ENCODE results near the gene ZNF587.
A peak's percentile ranks its signal among the peaks of the same experiment; 100 is the strongest.
"Not testable (repeated sequence)": the region's sequence is repeated elsewhere in the genome, so short reads cannot be mapped to it uniquely, and the experiment has no call there.

ZNF587 gene

DNA sequence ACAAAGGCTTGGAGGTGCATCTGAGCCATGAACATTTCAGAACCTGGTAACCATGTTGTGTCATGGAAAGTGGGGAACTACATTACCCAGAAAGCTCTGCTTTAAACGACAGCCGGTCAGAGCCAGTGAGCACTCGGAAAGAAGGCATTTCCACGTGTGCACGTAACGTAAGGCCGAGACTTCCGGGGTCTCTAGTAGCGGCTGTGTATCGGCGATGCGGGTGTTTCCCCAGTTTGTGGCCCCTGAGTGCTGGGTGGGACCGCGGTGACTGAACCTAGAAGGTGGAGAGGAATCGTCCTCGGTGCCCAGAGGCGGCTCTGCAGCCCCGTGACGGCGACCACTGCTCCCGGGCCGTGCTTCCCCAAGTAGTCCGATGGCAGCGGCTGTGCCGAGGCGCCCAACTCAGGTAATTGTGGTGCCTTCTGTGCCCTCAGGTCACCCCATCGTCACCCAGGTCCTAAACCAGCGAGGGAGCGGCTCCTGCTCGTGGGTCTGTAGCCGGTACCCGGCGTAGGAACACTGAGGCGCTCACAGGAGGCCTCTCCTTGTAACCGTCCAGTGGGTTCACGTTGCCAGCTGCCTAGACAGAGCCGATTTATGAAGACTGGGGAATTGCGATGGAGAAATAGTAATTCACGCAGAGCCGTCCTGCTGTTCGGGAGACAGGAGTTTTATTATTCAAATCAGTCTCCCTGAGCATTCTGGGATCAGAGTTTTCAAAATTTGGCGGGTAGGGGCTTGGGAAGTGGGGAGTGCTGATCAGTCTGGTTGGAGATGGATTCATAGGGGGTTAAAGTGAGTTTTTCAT lies at the start of gene ZNF587:
ZNF587 (plus strand) TSS at position 194 of the 808 bp plus-strand sequence; CDS start at position 374, 180 bp downstream.
- Histone ChIP-seq H3K27ac (ENCODE audit: low read depth, low read length) (peak within 1 kb of the TSS; percentile 70), H3K4me1 (ENCODE audit: control insufficient read depth in 1 of 2, insufficient read depth in 2 of 2, low read length in 2 of 2) (peaks cover 9 to 16% of the 10 kb centered on the region in 2 donors), H3K9ac (ENCODE audit: low read depth in 1 of 2, low read length in 2 of 2) (peak within 1 kb of the TSS; percentile 77 to 94), H3K36me3 (ENCODE audit: control insufficient read depth in 1 of 2, insufficient read depth in 2 of 2, low read length in 2 of 2) (peaks cover 3 to 27% of the 10 kb centered on the region in 2 donors), H3K4me3 (ENCODE audit: low read depth in 1 of 2, low read length in 2 of 2) (peak within 1 kb of the TSS; percentile 93 to 95)
- H3K9me3 ChIP-seq (ENCODE audit: control insufficient read depth in 1 of 2, low read length in 2 of 2); H3K27me3 ChIP-seq (ENCODE audit: control insufficient read depth in 1 of 2, insufficient read depth in 2 of 2, low read length in 2 of 2): not testable (repeated sequence)

DNA sequence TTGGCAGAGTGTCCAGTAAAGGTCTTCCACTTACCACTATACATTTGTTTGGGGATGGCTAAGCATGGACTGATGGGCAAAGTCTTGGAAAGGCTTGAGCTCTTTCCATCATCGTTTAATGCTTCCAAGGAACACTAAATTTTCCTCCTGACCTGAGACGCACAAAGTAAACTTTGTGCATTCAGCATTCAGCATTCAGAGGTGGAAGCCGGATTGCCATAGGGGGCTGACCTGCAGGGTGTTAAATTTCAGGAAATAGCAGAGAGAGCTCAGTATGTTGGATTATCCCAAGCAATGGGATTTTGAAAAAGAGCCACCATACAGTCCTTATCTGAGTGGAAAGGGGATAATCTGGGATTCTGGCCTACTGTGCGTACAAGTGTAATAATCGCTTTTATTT lies 49.0 kb upstream of the ZNF587 start:
- peaks cover 5 to 10% of the 10 kb centered on the region in 2 donors for H3K36me3 ChIP-seq (ENCODE audit: control insufficient read depth in 1 of 2, insufficient read depth in 2 of 2, low read length in 2 of 2)
- H3K27ac ChIP-seq (ENCODE audit: low read depth, low read length): no peak overlapping the region
- H3K9ac ChIP-seq (ENCODE audit: low read depth in 1 of 2, low read length in 2 of 2): no peak overlapping the region
- H3K4me3 ChIP-seq (ENCODE audit: low read depth in 1 of 2, low read length in 2 of 2): no peak overlapping the region
- H3K27me3 ChIP-seq (ENCODE audit: control insufficient read depth in 1 of 2, insufficient read depth in 2 of 2, low read length in 2 of 2): no peaks in the 10 kb centered on the region
- peaks cover 12 to 14% of the 10 kb centered on the region in 2 donors for H3K4me1 ChIP-seq (ENCODE audit: control insufficient read depth in 1 of 2, insufficient read depth in 2 of 2, low read length in 2 of 2)
- H3K9me3 ChIP-seq (ENCODE audit: control insufficient read depth in 1 of 2, low read length in 2 of 2): no peaks in the 10 kb centered on the region

DNA sequence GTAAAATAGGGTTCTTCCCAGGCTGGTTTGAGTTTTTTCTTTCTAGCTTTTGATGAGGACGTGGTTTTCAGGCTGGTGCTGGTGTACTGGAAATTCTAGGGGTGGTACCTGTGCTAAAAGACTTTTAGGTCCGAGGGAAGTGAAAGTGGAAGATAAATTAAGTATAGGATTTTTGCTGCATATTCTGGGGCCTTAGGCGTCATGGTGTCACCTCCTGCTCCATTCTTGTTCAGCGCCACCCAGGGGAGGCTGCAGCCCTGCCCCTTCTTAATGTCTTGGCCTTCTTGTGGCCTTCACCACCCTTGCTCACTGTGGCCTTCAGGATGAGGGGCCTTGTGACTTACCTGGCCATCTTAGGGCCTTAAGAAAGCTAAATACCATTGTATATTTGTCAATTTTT lies 47.4 kb upstream of the ZNF587 start:
- Histone ChIP-seq H3K27me3 (ENCODE audit: control insufficient read depth in 1 of 2, insufficient read depth in 2 of 2, low read length in 2 of 2) (no peaks in the 10 kb centered on the region), H3K36me3 (ENCODE audit: control insufficient read depth in 1 of 2, insufficient read depth in 2 of 2, low read length in 2 of 2) (no peaks in the 10 kb centered on the region), H3K4me1 (ENCODE audit: control insufficient read depth in 1 of 2, insufficient read depth in 2 of 2, low read length in 2 of 2) (peaks cover 13 to 14% of the 10 kb centered on the region in 2 donors), H3K9me3 (ENCODE audit: control insufficient read depth in 1 of 2, low read length in 2 of 2) (no peaks in the 10 kb centered on the region), H3K4me3 (ENCODE audit: low read depth in 1 of 2, low read length in 2 of 2) (no peak overlapping the region), H3K27ac (ENCODE audit: low read depth, low read length) (no peak overlapping the region), H3K9ac (ENCODE audit: low read depth in 1 of 2, low read length in 2 of 2) (no peak overlapping the region)

DNA sequence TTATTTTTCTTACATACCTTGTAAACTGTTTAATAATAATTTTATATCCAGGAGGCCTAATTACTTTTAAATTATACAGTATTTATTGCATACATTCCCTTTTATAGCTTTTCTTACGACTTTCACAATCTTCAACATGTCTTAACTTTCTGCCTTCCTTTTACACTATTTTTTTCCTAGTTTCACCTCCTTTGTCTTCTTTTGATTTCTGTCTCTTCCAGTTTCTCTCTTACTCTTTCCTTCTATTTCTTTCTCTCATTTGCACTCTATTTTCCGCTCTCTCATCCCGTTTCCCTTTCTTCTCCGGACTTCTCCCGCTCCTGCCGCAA lies 46.4 kb upstream of the ZNF587 start:
- H3K27me3 ChIP-seq (ENCODE audit: control insufficient read depth in 1 of 2, insufficient read depth in 2 of 2, low read length in 2 of 2): no peaks in the 10 kb centered on the region
- H3K36me3 ChIP-seq (ENCODE audit: control insufficient read depth in 1 of 2, insufficient read depth in 2 of 2, low read length in 2 of 2): peaks cover 0 to 8% of the 10 kb centered on the region in 2 donors
- H3K9ac ChIP-seq (ENCODE audit: low read depth in 1 of 2, low read length in 2 of 2): peak overlapping the region; percentile 65 to 77
- peak overlapping the region; percentile 68 to 80 for H3K4me3 ChIP-seq (ENCODE audit: low read depth in 1 of 2, low read length in 2 of 2)
- H3K9me3 ChIP-seq (ENCODE audit: control insufficient read depth in 1 of 2, low read length in 2 of 2): no peaks in the 10 kb centered on the region
- H3K27ac ChIP-seq (ENCODE audit: low read depth, low read length): no peak overlapping the region
- H3K4me1 ChIP-seq (ENCODE audit: control insufficient read depth in 1 of 2, insufficient read depth in 2 of 2, low read length in 2 of 2): peaks cover 13 to 14% of the 10 kb centered on the region in 2 donors

DNA sequence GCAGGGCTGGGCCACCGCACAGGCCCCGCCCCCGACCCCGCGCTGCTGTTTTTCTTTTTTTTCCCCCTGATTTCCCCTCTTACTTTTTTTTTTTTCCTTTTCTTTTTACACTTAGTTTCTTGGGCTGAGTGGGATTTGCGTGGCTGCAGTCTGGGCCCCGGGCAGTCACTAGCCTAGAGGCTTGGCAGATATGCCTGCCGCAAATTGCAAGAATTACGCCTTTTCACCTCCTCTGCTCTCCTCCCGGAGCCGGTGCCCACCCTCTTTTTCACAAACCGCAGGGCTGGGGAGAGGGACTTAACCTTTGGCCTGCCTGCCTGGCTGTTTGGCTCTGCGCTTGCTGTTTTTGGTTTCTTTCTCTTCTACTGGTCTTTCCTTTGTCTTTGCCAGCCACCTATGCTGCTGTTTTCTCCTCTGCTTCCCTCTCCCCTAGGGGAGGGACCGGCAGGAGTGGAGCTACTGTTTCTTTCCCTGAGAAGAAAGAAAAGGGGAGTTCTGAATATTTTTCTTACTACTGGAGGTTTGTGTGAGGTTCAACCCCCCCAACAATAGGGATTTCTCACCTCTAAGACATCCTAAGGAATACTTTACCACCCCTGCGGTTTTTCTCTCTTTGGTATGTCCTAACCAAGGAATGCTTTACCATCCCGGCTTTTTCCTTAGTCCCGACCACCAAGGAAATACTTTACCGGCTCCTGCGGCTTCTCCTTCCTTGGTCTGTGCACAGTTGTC lies 45.9 kb upstream of the ZNF587 start:
- H3K4me1 ChIP-seq (ENCODE audit: control insufficient read depth in 1 of 2, insufficient read depth in 2 of 2, low read length in 2 of 2): peaks cover 13 to 14% of the 10 kb centered on the region in 2 donors
- no peaks in the 10 kb centered on the region for H3K9me3 ChIP-seq (ENCODE audit: control insufficient read depth in 1 of 2, low read length in 2 of 2)
- no peaks in the 10 kb centered on the region for H3K27me3 ChIP-seq (ENCODE audit: control insufficient read depth in 1 of 2, insufficient read depth in 2 of 2, low read length in 2 of 2)
- peak overlapping the region; percentile 68 to 80 for H3K4me3 ChIP-seq (ENCODE audit: low read depth in 1 of 2, low read length in 2 of 2)
- H3K27ac ChIP-seq (ENCODE audit: low read depth, low read length): peak overlapping the region; percentile 34
- H3K9ac ChIP-seq (ENCODE audit: low read depth in 1 of 2, low read length in 2 of 2): peak overlapping the region; percentile 65 to 77
- H3K36me3 ChIP-seq (ENCODE audit: control insufficient read depth in 1 of 2, insufficient read depth in 2 of 2, low read length in 2 of 2): peaks cover 0 to 12% of the 10 kb centered on the region in 2 donors

DNA sequence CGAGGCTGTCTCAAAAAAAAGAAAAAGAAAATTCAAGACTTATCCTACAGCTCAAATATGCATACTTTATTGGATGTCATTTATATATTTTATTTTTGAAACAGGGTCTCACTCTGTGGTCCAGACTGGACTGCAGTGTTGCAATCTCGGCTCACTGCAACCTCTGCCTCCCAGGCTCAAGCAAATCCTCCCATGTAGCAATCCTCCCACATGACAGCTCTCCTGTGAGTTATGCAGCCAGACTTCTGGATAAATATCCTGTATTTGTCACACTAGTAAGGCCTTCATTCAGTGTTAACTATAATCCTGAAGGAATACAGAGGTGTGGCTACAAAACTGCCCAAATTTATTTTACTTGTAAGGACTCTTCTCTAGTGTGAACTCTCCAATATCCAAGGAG lies 42.1 kb upstream of the ZNF587 start:
- no peak overlapping the region for H3K4me3 ChIP-seq (ENCODE audit: low read depth in 1 of 2, low read length in 2 of 2)
- H3K27me3 ChIP-seq (ENCODE audit: control insufficient read depth in 1 of 2, insufficient read depth in 2 of 2, low read length in 2 of 2): no peaks in the 10 kb centered on the region
- no peaks in the 10 kb centered on the region for H3K9me3 ChIP-seq (ENCODE audit: control insufficient read depth in 1 of 2, low read length in 2 of 2)
- H3K9ac ChIP-seq (ENCODE audit: low read depth in 1 of 2, low read length in 2 of 2): no peak overlapping the region
- peaks cover 8 to 36% of the 10 kb centered on the region in 2 donors for H3K36me3 ChIP-seq (ENCODE audit: control insufficient read depth in 1 of 2, insufficient read depth in 2 of 2, low read length in 2 of 2)
- H3K4me1 ChIP-seq (ENCODE audit: control insufficient read depth in 1 of 2, insufficient read depth in 2 of 2, low read length in 2 of 2): peaks cover 9 to 22% of the 10 kb centered on the region in 2 donors
- H3K27ac ChIP-seq (ENCODE audit: low read depth, low read length): no peak overlapping the region

DNA sequence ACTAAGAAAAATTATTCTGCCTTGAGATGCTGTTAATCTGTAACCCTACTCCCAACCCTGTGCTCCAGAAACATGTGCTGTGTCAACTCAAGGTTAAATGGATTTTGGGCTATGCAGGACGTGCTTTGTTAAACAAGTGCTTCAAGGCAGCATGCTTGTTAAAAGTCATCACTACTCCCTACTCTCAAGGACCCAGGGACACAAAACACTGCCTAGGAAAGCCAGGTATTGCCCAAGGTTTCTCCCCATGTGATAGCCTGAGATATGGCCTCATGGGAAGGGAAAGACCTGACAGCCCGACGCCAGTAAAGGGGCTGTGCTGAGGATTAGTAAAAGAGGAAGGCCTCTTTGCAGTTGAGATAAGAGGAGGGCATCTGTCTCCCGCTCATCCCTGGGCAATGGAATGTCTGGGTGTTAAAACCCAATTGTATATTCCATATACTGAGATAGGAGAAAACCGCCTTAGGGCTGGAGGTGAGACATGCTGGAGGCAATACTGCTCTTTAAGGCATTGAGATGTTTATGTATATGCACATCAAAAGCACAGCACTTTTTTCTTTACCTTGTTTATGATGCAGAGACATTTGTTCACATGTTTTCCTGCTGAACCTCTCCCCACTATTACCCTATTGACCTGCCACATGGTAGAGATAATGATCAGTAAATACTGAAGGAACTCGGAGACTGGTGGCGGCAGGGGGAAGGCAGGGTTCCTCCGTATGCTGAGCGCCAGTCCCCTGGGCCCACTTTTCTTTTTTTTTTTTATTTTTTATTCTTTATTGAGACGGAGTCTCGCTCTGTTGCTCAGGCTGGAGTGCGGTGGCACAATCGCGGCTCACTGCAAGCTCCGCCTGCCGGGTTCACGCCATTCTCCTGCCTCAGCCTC lies 39.0 kb upstream of the ZNF587 start:
- not testable (repeated sequence) for H3K27ac ChIP-seq (ENCODE audit: low read depth, low read length)
- H3K36me3 ChIP-seq (ENCODE audit: control insufficient read depth in 1 of 2, insufficient read depth in 2 of 2, low read length in 2 of 2): peaks cover 8 to 41% of the 10 kb centered on the region in 2 donors

DNA sequence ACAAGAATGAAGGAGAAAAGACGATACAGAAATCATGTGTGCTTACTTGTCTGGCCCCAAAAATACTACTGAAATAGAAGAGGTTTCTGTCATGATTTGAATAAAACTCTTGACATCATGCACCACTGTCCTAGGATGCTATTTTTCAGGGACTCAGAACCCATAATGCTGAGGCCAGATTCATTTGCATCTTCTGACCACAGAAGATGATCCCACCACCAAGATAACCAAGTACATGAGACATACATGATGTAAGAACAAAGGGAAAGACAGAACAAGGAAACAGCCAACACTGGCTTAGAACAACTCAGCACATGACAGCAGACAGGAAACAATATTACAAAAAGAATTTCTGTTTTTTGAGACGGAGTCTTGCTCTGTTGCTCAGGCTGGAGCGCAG lies 37.4 kb upstream of the ZNF587 start:
- no peaks in the 10 kb centered on the region for H3K9me3 ChIP-seq (ENCODE audit: control insufficient read depth in 1 of 2, low read length in 2 of 2)
- H3K9ac ChIP-seq (ENCODE audit: low read depth in 1 of 2, low read length in 2 of 2): peak overlapping the region in 1 of 2 donors; percentile 9
- no peaks in the 10 kb centered on the region for H3K27me3 ChIP-seq (ENCODE audit: control insufficient read depth in 1 of 2, insufficient read depth in 2 of 2, low read length in 2 of 2)
- peak overlapping the region in 1 of 2 donors; percentile 100 for H3K4me3 ChIP-seq (ENCODE audit: low read depth in 1 of 2, low read length in 2 of 2)
- peaks cover 8 to 41% of the 10 kb centered on the region in 2 donors for H3K36me3 ChIP-seq (ENCODE audit: control insufficient read depth in 1 of 2, insufficient read depth in 2 of 2, low read length in 2 of 2)
- peaks cover 10 to 46% of the 10 kb centered on the region in 2 donors for H3K4me1 ChIP-seq (ENCODE audit: control insufficient read depth in 1 of 2, insufficient read depth in 2 of 2, low read length in 2 of 2)
- no peak overlapping the region for H3K27ac ChIP-seq (ENCODE audit: low read depth, low read length)

More for the DNA sequence above, 39.0 kb upstream of the ZNF587 start:
- H3K27me3 ChIP-seq (ENCODE audit: control insufficient read depth in 1 of 2, insufficient read depth in 2 of 2, low read length in 2 of 2); H3K9me3 ChIP-seq (ENCODE audit: control insufficient read depth in 1 of 2, low read length in 2 of 2); H3K9ac ChIP-seq (ENCODE audit: low read depth in 1 of 2, low read length in 2 of 2); H3K4me3 ChIP-seq (ENCODE audit: low read depth in 1 of 2, low read length in 2 of 2): not testable (repeated sequence)
- H3K4me1 ChIP-seq (ENCODE audit: control insufficient read depth in 1 of 2, insufficient read depth in 2 of 2, low read length in 2 of 2): peaks cover 12 to 45% of the 10 kb centered on the region in 2 donors

DNA sequence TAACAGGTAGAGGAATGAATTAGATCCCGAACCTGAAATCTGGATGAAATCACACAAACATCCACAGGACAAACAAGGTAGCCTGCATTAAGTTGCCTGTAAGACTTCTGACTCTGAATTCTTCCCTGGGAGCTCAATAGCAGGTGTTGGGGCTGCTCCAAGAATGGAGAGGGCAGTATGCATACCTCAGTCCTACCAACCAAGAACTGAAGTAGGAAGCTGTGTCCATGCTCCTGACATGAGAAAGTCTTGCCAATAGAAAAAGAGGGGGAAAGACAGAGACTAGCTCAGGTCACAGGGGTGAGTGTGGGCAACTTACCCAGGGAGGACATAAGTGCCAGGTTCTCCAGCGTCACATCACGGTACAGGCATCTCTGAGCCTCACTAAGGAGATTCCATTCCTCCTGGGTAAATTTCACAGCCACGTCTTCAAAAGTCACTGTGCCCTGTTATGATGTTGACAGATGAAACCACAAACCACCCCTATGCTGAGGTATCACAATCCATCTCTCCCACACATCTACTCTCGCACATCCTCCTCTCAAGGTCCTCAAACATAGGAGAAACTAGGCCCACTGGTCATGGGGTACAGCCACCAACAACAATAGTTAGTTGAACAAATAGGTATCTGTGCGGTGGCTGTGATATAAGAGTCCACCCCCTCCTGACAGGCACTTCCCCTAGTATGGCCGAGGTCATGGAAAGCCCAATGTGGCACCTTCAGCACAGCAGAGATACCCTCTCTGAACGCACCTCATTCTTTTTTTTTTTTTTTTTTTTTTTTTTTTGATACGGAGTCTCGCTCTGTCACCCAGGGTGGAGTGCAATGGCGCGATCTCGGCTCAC lies 36.5 kb upstream of the ZNF587 start:
- Histone ChIP-seq H3K9ac (ENCODE audit: low read depth in 1 of 2, low read length in 2 of 2) (peak overlapping the region; percentile 9 to 87), H3K4me3 (ENCODE audit: low read depth in 1 of 2, low read length in 2 of 2) (peak overlapping the region; percentile 8 to 100), H3K36me3 (ENCODE audit: control insufficient read depth in 1 of 2, insufficient read depth in 2 of 2, low read length in 2 of 2) (peaks cover 8 to 33% of the 10 kb centered on the region in 2 donors), H3K4me1 (ENCODE audit: control insufficient read depth in 1 of 2, insufficient read depth in 2 of 2, low read length in 2 of 2) (peaks cover 10 to 46% of the 10 kb centered on the region in 2 donors)
- H3K27me3 ChIP-seq (ENCODE audit: control insufficient read depth in 1 of 2, insufficient read depth in 2 of 2, low read length in 2 of 2); H3K9me3 ChIP-seq (ENCODE audit: control insufficient read depth in 1 of 2, low read length in 2 of 2); H3K27ac ChIP-seq (ENCODE audit: low read depth, low read length): not testable (repeated sequence)
